CD4-positive, alpha-beta T cell treated with Interleukin-17A for 4 hours (primary cell): ENCODE results near the gene XAGE1B.
"Not testable (repeated sequence)": the region's sequence is repeated elsewhere in the genome, so short reads cannot be mapped to it uniquely, and the experiment has no call there.

Experiments used
- DNase-seq: peaks from one replicate; pipeline ENCODE4 v3.0.0-alpha.2; 2020; ENCODE audit warnings: mixed read lengths

The XAGE1B gene, protein sequence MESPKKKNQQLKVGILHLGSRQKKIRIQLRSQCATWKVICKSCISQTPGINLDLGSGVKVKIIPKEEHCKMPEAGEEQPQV

DNA sequence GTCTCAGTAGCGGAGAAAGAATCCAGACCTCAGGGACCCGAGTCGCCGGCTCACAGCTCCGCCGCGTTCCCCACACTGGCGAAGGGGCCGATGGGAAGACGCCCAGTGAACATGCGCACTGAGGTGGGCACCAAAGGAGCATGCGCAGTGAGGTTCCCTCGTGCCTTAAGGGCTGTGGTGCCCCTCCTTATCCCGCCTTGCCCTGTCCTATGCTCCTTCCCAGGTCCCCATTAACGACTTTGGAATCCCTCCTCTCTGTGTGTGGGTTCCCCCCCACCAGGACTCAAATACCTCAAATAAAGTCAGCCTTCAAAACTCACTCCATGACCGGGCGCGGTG lies at the start of gene XAGE1B:
Gene XAGE1B (minus strand): TSS at position 77 of the 339 bp plus-strand sequence. CDS start 1,536 bp downstream, outside the sequence.
- not testable (repeated sequence) for DNase-seq

DNA sequence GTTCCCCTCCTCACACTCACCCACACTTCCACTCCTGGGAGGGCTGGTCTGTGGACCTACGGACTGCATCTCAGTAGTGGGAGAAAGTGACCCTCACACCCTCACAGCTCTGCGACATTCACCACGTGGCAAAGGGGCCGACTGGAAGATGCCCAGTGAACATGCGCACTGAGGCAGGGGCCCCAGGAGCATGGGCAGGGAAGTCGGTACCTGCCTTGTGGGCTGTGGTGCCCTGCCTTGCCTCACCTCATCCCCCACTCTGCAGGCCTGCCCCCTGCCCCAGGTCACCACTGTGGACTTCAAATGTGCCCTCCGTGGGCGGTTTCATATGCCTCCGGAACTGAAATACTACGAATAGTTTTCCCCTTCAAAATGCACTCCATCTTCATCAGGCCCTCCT lies 46.2 kb upstream of the XAGE1B start:
- DNase-seq: no peak

GRCh38 chrX:52558140-52558539 lies 41.3 kb upstream of the XAGE1B start:
- DNase-seq: no peak

DNA sequence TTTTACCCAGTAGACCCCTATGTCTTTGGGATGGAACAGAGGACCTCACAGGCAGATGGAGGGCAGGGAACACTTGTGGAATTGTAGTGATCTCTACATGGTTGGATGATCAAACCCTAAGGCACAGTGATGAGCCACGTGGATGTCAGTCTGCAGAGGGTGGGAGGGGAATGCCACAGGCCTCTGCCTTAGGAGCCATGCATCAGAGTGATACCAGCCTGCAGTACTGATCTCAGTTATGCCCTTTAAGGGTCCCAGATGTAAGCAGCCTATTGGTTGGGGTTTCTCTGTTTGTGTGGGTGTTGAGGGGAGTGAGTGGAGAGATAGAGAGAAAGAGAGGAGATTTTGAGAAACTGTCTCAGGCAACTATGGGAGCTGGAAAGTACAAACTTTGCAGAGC lies 39.9 kb upstream of the XAGE1B start:
- no peak for DNase-seq

DNA sequence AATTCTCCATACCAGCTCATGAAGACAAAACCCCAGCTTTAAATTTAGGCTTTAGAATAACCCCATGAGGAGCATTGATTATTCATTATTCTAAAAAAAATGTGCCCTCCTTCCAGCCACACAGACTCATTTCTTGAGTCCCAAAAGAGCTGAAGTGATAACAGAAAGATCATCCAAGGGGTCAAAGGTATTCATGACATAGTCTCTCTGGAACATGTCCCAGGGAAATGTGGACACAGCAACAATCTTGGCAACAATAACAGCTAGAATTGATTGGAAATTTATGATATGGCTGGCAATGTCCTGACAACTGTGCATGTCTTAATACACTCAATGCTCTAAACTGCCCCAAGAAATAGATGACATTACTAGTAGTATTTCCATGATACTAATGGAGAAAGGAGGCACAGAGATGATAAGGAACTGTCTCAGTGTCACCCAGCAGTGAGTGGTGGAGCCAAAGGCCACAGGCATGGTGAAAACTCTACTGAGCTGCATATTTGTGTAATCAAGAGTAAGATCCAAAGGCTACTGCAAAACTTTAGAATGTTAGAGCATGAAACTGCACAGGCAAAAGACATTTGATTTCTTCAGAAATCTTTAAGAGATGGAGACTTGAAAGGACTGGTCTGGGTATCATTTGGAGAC lies 37.3 kb upstream of the XAGE1B start:
- no peak for DNase-seq

- not testable (repeated sequence) for DNase-seq
These were observed 31.9 kb upstream of the XAGE1B start for GRCh38 chrX:52548769-52549168.

DNA sequence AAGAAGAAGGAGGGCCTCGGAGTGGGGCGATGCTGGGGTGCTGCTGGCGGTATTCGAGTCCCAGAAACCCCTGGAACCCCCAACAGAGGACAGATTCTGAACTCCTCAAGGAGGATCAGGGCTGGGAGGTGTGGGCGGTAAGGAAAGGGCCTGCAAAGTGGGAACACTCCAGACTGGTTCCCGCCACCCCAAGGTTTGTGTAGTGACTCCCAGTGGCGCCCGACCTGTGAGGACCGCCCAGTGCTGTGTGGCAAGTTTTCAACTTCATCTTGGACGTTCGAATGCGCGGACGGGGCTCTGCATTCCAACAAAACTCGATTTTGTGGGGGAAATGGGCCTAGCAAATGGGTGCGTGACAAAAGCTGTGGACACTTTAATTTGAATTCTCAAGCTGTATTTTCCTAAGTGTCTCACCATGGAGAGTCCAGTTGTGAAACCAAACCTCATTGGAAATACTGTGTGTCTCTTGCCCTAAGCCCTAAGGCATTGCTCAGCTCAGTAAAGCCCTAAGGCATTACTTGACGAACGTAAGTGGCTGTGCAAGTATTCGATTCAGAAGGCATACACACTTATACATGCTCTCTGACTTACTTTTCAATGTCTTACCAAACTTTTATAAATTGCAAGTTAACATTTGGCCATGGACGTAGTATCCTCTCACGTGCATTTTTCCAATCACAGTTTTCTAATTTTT lies 27.4 kb upstream of the XAGE1B start:
- no peak for DNase-seq

DNA sequence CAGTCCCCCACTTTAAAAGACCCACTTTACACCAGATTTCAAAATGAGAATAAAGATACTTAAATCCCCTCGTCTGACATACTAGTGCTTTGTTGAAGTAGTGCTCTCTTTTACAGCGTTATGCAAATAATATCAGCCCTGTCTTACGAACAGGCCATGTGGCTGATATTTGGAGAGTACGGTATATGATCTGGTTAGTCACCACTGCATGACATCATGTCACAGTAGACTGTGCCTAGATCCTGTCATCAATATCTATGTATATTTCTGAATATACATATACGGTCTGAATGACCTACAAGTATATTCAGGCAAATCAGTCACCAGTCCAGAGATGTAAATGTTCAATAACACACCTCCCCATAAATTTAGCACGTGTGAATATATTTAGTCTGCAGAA lies 25.4 kb upstream of the XAGE1B start:
- no peak for DNase-seq

GRCh38 chrX:52541051-52541450 lies 24.2 kb upstream of the XAGE1B start:
- DNase-seq: not testable (repeated sequence)

DNA sequence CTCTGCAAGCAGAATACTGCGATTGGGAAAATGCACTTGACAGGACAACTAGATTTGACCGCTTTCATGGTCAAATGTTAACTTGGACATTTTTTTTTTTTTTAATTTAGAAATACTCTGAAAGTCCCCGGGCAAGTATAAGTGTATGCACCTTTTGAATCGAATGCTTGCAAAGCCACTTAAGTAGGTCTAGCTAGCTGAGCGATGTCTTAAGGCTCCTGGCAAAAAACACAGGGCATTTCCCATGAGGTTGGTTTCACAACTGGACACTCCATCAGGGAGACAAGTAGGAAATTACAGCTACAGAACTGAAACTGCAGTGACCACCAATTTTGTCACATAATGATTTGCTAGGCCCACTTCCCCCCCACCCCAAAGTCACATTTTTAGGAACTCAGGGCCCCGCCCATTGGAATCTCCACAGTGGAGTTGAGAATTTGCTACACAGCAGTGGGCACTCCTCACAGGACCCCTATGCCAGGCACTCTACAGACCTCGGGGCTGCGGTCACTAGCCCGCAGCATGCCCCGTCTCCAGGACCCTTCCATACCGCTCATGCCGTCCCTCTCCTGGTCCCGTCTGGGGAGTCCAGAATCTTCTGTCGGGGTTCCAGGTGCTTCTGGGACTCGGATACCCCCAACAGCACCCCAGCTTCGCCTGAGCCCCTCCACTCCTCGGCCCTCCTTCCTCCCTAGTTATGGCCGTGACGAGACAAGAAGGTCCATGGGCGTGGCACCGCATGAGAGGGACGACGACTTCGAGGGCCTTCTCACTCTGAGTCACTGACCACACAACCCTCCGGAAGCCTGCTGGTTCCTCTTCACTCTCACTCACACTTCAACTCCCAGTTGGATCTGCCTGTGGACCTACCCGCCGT lies 515 bp downstream of the XAGE1B start:
- not testable (repeated sequence) for DNase-seq

- DNase-seq: not testable (repeated sequence)
These were observed 5.7 kb downstream of the XAGE1B start for GRCh38 chrX:52511126-52511525.

DNA sequence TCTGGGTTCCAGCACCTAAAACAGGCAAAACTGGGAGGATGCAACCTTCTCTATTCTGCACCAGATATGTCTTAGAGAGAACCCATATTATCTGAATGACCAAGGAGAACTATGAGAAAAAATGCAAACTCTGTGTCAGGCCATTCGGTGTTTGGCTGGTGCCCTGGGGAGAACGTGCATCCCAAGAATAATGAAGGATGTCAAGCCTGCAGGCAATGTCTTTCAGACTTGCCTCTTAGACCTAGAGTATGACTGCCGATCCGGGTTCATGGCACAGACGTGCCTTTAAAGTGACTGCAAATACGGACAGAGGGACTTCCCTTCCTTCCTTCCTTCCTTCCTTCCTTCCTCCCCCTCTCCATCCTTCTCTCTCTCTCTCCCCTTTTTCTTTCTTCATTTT lies 6.9 kb downstream of the XAGE1B start:
- DNase-seq: no peak

- no peak for DNase-seq
These were observed 9.5 kb downstream of the XAGE1B start for GRCh38 chrX:52507331-52507730.

DNA sequence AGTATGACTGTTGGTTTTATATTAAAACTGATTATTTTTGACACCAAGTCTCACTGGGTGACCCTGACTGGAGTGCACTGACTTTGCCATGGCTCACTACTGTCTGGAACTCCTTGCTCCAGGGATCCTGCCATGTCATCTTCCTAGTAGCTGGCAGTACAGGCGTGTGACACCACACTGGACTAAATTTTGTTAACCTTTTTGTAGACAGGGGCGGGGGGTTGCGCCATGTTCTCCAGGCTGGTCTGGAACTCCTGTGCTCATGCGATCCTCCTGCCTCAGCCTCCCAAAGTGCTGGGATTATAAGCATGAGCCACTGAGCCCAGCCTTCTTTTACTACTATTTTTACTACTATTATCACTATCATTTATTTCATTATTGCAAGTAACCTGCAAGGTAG lies 12.3 kb downstream of the XAGE1B start:
- no peak for DNase-seq

- not testable (repeated sequence) for DNase-seq
These were observed 15.5 kb downstream of the XAGE1B start for GRCh38 chrX:52501362-52501761.

- not testable (repeated sequence) for DNase-seq
These were observed 20.5 kb downstream of the XAGE1B start for GRCh38 chrX:52496419-52496772.

GRCh38 chrX:52495545-52496418 lies 21.1 kb downstream of the XAGE1B start, which contains the start of gene XAGE1A:
TSS of gene XAGE1A (plus strand) at chrX:52495808. CDS start at chrX:52497362, 1,554 bp downstream.
- not testable (repeated sequence) for DNase-seq

GRCh38 chrX:52471301-52471700 lies 45.6 kb downstream of the XAGE1B start:
- not testable (repeated sequence) for DNase-seq
